SIG-M5 (cell line): Measurements from ENCODE around the gene F7.

Experiments
- DNase-seq: peaks from one replicate; lab custom pipeline; 2025; lab: John Stamatoyannopoulos, UW

The F7 gene

DNA sequence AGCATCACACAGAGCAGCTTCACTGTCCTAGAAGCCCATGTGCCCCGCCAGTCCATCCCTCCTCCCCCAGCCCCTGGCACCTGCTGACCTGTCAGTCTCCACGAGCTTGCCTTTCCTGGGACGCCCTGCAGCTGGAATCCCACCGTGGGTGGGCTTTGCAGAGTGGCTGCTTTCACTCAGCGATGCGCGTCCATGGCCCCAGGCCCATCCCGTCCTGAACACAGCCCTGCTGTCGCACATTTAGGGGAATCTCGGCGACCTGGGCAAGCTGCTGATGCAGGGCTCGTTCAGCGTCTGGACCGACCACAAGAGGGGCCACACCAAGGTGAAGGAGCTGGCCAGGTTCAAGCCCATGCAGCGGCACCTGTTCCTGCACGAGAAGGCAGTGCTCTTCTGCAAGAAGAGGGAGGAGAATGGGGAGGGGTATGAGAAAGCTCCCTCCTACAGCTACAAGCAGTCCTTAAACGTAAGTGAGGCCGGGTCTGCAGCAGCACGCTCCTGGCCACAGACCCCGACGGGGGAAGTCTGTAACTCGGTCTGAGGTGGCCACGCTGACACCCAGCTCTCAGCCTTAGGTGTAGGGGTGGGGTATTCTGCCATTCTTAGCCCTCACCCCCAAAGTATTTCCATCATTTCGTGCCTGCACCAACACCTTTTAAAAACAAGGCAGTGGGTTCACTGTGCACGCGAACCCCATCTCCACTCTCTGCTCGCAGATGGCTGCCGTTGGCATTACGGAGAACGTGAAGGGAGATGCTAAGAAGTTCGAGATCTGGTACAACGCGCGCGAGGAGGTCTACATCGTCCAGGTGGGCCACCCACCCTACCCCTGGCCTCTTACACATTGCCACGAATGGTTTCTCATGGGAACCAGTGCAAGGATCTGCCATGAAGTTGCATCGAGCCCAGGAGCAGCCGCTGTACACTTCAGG, 18.3 kb upstream of the F7 start:
- no peak for DNase-seq

GRCh38 chr13:113087923-113088690, 17.5 kb upstream of the F7 start:
- no peak for DNase-seq

DNA sequence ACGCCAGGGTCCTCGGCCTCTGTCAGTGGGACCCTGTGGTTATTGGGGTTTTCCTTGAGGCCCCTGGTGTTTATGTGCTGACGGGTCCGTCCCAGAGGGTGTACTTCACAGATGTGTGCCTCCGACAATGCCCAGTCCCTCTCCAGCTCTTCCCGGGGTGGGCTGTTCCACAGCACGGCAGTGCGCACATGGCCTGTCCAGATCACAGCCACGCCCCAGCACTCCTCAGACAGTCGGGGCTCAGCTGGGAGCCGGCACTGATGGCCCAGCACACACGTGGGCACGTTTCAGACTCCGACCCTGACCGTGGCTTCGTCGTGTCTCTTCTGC, 16.9 kb upstream of the F7 start:
- no peak for DNase-seq

GRCh38 chr13:113089693-113090414, 15.7 kb upstream of the F7 start:
- no peak for DNase-seq

DNA sequence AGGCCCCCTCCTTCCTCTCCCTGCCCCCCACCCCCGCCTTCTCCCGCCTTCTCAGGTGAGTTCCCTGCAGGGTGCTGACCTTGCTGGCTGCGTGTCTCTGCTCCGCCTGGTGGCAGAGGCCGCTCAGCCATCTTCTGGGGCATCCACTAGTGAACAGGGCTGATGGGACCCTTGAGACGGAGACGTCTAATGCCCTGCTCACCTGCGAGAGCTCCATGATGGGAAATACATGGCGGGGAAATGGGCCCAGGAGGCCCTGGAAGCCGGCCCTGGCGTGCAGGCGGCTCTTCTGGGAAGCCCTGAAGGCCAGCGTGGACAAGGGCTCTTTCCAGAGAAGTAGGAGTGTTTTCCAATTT, 15.2 kb upstream of the F7 start:
- DNase-seq, result no peak

GRCh38 chr13:113090806-113091205, 14.8 kb upstream of the F7 start:
- DNase-seq, result no peak

DNA sequence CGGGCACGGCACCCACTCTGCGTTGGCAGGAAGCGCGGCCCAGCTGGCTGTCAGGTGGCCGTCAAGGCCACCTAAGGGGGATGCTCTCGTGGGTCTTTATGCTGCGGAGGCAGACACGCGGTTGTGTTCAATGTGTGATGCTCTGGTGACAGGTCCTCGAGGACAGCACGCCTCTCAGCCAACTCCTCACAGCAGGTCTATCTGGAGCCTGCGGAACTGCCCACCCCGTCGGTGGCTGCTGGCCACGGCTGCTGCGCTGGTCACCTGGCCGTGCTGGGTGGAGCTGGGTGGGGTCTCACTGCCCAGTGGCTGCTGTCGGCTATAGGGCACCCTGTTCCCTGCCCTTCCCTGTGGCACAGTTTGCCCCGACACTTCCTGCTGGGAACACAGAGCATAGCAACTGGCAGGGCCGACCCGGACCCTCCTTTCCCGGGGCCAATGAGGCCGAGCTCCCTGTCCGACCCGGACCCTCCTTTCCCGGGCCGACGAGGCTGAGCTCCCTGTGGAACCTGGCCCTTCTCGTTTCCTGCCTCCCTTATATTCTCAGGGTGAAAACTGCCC, 14.3 kb upstream of the F7 start:
- DNase-seq, result no peak

DNA sequence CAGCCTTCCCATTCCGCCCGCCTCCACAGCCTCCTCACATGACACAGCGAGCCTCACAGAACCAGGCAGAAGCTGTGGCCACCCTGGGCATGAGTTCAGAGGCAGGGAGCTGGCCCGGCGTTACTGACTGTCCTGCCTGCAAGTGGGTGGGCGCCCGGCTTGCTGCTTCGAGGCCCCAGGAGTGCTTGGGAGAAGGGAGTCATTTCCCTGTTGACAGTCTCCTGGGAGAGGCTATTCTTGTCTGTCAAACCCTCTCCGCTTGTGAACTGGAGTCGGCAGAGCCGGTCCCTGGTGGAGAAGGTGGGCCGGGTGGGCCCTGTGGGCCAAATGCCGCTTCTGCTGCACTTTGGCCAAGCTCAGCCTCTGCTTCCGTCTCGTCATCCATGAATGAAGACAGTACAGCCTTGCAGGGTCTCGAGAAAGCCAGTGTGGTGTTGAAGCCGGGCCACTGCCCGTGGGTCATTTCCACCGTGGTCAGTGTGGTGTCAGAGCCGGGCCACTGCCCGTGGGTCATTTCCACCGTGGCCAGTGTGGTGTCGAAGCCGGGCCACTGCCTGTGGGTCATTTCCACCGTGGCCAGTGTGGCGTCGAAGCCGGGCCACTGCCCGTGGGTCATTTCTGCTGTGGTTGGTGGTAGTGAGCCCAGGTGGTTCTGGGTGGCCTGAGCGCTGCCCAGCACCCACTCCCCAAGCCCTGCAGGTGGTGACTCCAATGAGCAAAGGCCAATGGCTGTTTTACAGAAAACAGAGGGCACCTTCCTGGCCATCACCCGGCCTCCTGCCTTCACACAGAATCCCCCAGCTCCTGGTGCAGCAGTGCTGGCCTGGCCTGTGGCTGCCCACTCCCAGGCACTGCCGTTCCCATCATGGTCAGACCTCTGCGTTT, 13.5 kb upstream of the F7 start:
- no peak for DNase-seq

DNA sequence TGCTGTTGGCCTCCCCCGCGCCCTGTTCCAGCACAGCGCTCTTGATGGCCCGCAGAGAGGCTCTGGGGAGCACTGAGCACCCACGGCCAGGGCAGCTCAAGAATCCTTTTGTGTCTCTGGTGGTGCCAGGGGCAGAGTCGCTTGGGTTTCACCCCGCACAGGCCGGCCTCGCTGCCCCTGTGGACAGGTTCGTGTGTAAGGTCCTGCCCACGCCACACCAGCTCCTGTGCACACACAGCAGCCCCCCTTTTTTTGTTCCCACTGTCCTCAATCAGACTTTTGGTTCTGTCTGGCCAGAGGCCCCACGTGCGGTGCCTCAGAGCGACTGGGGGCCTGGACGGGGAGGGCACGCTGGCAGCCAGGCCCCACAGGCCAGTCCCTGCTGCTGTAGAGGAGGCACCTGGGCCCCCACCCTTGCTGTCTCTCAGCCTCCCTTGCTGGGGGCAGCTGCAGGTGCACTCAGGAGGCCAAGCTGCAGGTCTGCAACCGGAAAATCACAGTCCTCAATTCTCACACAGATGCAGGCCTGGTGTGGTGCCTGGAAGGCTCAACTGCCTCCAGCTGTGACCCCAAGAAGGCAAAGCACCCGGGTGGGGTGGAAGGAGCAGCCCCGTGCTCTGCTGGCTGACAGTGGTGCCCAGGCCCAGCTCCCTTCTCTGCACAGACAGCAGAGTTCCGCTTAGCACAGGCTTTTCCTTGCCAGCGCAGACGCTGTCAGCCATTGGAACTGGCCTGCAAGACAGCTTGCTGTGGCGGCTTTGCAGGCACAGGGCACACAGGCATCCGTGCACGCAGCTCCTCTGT, 12.6 kb upstream of the F7 start:
- DNase-seq, result no peak

- no peak for DNase-seq
Measured at GRCh38 chr13:113093580-113094409, 11.8 kb upstream of the F7 start.

DNA sequence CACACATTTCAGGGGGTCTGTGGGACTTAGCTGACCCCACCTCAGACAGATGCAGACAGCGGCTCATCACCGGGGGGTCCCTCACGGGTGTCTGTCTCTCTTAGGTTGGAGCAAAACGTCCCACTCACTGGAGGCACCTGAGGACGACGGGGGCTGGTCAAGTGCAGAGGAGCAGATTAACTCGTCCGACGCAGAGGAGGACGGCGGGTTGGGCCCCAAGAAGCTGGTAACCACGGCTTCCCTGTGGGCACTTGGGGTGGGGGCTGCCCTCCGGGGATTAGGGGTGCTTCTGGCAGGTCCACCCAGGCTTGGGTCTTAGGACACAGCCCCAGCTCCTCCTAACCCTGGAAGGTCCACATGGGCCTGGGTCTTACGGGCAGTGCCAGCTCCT, 11.2 kb upstream of the F7 start:
- DNase-seq, result no peak

GRCh38 chr13:113095146-113096051, 10.2 kb upstream of the F7 start:
- DNase-seq, result no peak

- no peak for DNase-seq
Measured at GRCh38 chr13:113096052-113096744, 9.4 kb upstream of the F7 start.

DNA sequence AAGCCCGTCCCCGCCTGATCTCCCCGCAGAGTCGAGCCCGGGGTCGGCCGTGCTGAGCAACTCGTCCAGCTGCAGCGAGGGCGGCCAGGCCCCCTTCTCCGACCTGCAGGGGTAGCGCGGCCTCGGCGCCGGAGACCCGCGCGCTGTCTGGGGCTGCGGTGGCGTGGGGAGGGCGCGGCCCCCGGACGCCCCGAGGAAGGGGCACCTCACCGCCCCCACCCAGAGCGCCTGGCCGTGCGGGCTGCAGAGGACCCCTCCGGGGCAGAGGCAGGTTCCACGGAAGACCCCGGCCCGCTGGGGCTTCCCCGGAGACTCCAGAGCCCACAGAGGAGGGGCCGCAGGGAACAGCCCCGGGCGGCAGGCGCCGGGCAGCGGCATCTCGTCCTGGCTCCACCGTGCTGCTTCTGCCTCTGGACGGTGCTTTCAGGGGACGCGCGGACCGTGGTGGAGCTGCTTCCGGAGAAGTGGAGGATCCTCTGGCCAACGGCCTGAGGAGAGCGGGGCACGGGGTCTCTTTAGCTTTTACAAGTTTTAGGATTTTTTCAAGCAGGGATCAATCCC, 8.8 kb upstream of the F7 start:
- no peak for DNase-seq

DNA sequence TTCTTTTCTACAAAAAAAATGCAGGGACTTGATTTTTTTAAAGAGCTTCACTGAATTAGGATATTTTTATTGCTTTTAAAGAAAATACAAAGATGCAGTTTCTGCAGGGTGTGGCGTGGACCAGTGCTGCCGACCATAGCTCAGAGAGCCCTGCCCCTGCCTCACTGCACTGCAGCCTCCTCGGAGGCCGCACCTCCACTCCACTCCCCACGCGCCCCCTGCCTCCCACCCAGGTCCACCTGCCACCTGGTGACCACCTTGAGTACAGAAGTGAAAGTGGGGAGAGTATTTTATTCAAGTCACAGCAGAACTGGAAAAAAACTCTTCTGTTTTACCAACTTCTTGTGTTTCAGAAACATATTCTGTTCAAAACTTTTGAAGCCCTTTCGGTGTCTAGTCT, 7.9 kb upstream of the F7 start:
- DNase-seq, result no peak

DNA sequence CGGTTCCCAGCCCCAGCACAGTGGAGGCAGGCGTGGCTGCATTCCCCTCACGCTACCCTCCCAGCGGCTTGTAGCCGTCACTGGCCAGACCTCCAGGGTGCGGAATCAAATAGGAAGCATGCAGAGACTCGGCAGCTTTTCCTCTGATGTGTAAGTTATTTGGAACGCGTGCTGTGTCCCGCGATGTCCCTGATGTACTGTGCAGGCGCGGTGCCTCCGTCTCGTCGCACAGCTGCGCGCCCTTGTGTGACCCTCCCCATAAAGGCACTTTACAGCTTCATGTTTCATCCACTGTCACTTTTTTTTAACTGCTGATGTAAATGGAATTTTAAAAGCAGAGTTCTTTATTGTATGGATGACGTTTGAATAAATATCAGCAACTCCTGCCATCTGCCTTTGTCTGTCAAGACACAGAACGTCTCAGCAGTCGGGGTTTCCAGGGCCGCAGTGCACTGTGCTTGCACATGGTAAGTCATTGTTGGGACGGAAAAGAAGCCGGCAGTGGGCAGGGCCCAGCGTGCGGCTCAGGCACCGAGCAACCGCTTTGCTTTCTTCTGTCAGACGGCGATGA, 7.3 kb upstream of the F7 start:
- no peak for DNase-seq

GRCh38 chr13:113099142-113099541, 6.4 kb upstream of the F7 start:
- DNase-seq, result no peak
